PC-9 (cell line): ENCODE data around the gene ATP1A2.

Source experiments
- CTCF ChIP-seq: fragments of 200-600 bp; sonication (generic); conservative IDR thresholded peaks from 2 replicates; pipeline ENCODE4 v1.6.1; 2017; ENCODE audit warnings: mixed run types, antibody characterized with exemption, mild to moderate bottlenecking, moderate library complexity
- EZH2 ChIP-seq: fragments of 200-600 bp; sonication (generic); IDR thresholded peaks from 2 replicates; pipeline ENCODE4 v1.8.0; 2017; ENCODE audit warnings: antibody characterized with exemption, low read depth

- no peak for TF ChIP-seq CTCF
- TF ChIP-seq EZH2: no peak
Observed at GRCh38 chr1:160095382-160096105, 20.0 kb upstream of the ATP1A2 start.
